Kidney tubule cell (primary cell): ENCODE measurements around the gene CCDC181.
A peak's percentile ranks its signal among the peaks of the same experiment; 100 is the strongest.
"Not testable (repeated sequence)": the region's sequence is repeated elsewhere in the genome, so short reads cannot be mapped to it uniquely, and the experiment has no call there.

Experiments
- DNase-seq: peaks from one replicate; pipeline ENCODE4 v3.0.0-alpha.2; 2018; ENCODE audit warnings: low spot score

Gene CCDC181

DNA sequence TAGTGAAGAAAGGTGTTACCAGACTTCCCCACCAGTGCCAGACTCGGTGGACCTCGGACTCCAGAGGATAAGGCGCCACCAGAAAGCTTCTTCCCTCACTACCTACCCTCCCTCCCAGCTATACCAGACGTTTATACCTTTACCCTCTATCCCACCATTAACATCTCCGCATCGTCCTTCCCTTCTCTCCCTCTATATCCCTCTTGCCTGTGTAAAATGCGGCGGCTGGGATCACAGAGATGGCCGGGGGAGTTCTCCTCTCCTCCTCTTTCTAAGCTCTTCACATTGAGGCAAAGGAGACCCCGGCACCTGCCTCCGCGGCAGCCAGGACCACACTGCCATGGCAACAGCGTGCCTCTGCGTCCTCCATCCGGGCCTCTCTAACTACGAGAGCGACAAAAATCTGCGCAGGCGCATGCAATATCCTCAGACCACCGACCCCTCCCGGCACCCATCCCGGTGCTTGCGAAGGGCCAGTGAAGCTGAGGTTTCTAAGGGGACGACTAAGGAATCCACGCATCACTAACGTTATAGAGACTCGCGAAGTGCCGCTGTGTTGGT, at the start of gene CCDC181:
Gene CCDC181, minus strand, starts transcription at position 394 of the 561 bp plus-strand sequence. CDS start 2,547 bp downstream, outside the sequence.
- DNase-seq, result peak; percentile 76

DNA sequence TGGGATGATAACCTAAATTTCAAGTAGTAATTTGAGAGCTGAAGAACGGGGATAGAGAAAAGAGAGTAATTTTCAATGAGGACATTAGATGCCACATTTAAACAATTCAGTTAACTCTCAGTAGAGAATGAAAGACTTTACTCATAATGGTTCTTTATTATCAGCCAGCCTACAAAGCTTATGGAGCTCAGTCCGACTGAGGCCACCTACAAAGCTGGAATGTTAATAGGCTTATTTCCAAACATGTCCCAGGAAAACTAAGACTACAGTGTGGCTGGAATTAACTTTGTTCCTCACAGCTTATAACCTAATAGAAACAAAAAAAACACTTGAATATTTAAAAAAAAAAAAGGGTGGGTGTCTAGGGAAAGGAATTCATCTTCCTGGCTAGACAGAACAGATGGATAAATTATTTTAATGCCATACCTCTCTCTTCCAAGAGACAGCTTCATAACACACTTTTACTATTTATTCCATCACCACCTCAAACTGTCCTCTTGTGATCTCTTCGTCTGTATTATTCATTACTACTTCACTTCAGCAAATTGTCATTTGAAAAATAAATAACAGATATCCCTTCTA, 48.6 kb upstream of the CCDC181 start:
- DNase-seq, result no peak

DNA sequence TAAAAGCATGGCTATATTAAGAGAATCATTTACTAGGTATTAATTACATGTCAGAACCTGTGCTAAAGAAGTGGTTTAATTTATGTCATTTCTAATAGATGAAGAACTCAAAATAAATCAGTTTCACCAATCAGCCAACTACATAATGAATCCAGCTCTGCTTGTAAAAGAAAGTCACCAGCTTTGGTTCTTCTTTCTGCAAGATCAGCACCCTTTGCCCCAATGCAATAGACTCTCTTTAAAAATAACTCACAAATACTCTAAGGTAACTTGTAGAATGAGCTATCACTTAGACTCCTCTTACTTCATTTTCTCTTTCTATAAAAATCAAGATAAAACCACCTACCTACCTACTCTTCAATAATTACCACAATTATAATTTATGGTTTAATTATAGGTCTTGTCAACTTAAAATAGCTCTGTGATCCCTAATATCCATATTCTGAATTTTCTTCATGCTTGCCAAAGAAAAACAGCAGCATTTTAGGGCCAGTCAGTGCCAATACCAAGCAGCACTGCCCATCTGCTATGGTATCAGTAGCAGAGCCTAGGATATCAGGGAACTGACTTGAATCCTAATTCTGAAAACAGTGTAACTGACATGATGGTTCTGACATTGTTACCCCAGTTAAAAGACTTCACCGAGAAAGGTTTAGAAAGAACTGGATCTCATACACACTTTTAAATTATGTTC, 47.2 kb upstream of the CCDC181 start:
- no peak for DNase-seq

DNA sequence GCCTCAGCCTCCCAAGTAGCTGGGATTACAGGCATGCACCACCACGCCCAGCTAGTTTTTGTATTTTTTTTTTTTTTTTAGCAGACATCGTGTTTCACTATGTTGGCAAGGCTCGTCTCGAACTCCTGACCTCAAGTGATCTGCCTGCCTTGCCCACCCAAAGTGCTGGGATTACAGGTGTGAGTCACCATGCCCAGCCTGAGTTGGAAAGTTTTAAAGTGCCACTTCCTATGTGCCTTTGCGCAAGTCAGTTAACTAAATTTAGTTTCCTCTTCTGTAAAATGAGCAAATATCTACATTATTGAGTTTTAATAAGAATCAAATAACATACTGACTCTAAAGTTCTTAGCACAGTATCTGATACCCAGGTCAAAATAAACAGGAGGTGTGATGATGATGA, 46.1 kb upstream of the CCDC181 start:
- DNase-seq, result no peak

DNA sequence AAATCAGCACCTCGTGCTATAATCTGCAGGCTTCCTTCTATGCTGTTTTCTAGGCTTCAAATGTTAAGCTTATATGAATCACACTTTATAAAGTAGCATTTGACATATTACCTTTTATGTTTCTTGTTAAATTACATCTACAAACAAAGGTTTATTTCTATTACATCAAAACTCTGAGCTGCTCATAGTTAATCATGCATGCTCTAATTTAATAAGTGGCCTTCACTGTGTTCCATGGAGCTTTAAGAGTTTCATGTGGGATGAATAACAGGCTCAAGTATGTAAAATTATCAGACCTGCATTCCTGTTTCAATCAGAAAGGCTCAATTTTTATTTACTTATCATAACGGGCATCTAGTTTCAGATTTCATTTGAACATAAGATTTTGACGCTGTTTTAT, 45.5 kb upstream of the CCDC181 start:
- no peak for DNase-seq

DNA sequence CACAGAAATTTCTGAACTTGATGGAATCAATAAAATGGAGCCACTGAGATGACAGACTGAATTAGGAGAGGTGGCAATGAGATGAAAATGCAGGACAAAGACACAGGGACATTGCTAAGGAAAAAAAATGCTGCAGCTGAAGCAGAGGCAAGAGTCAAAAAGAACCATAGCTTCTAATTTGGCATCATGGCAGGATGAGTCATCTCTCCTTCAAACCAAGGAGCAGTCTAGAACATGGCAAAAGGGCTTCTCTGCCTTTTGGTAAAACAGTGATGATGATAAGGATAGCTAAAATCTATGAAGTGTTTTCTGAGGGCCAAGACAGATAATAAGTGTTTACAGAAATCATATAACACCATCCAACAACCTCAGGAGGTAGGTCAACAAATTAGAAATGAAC, 41.7 kb upstream of the CCDC181 start:
- no peak for DNase-seq

DNA sequence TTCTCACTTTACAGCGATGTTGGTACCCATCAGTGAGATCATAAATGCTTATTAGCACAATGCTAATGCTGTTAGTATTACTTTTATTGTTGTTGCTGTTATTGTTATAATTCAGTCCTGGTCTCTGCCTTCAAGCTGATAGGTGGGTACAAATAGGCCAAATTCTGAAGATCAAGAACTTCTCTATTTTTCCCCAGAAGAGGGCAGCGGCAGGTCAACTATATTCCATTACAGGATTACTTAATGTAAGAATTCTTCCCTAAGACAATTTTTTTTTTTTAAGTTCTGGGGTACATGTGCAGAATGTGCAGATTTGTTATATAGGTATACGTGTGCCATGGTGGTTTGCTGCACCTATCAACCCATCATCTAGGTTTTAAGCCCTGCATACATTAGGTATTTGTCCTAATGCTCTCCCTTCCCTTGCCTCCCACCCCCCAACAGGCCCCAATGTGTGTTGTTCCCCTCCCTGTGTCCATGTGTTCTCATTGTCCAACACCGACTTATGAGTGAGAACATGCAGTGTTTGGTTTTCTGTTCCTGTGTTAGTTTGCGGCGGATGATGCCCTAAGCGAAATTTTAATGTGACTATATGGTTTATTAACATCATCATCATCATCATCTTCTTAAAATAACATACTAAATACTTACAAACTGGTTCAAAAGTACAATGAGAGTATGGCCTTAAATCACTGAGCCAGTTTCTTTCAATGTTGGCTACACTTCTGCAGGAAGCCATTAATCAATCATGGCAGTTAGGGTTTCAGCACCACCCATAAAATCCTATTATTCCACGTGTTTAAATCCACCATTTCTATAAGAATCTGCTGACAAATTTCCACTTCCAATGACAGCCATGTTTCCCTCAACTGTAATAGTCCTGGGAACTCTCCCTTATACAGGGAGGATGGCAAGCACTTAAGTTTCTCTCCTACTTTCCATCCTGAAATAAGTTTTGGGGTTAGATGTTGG, 39.3 kb upstream of the CCDC181 start:
- DNase-seq, result peak; percentile 45

DNA sequence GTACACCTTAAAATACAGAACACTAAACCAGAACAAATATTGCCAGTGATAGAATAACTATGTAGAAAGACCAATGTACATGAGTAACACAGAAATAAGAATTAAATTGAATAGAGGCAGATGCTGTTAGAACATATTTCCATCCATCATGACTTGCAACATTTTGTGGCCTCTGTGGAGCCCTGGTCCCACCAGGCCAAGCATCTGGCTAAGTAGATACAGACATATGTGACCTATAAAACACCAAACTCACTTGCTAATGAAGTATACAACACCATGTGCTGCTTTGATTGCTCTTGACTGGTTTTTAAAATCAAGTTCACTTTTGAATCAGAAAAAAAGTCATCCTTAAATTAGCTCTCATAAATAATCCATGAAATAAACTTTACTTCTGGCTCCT, 38.0 kb upstream of the CCDC181 start:
- no peak for DNase-seq

DNA sequence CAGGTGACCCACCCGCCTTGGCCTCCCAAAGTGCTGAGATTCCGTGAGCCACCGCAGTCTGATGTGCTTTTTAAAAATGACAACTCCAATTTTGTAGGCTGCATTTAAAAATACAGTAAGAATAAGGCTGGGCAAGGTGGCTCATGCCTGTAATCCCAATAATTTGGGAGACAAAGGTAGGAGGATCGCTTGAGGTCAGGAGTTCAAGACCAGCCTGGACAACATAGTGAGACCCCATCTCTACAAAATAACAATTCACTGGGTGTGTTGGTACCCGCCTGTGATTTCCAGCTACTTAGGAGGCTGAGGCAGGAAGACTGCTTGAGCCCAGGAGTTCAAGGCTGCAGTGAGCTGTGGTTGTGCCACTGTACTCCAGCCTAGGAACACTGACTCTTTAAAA, 35.1 kb upstream of the CCDC181 start:
- DNase-seq, result no peak

DNA sequence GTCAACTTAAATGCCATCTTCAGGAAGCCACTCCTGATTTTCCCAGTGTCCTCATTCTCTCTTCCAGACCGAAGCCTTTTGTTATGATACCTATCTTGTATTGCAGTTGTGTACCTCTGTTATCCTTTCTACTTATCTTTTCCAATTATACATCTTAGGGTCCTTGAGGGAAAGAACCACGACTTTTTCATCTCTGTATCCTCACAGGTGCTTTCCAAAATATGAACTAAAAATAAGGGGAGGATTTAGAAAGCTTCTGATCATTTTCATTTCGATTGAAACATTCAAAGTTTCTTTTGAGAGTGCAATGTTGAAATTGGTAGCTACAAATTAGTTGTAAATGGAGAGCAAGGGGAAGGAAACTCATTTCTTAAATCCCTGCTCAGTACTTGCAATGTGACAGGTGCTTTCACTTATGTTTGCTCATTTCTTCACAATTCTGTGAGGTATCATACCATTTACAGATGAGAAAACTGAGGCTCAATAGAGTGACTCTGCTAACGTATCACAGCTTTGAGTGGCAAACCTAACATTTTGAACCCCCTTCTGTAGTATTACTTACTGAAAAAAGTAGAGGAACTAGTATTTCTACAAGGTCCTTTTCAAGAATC, 34.2 kb upstream of the CCDC181 start:
- DNase-seq, result no peak

DNA sequence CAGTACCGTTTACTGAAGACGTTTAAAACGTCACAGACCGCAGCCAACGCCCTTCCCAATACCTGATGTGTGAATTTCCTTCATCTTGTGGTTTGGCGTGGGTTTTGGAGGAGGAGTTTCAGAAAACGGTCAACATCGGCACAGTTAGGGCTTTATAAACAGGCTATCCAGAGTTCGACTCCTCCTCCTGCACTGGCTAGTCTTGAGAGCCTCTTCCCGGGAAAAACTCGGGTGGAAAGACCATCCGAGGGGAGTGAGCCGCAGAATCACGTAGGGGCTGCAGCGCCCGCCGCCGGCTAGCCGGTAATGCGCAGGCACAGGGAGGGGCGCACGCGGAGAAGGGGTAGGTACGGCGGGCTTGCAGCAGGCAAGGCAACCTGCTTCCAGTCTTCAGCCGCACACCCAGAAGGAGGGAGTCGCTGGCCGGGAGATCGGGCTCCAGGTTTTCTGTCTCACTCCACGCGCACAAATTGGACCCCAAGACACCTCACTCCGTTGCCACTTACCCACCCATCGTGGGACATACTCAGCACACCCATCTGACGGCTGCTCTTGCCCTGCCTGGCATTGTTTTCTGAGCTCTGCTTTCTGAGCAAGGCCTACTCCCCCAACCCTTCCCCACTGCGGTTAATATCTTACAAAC, 33.0 kb upstream of the CCDC181 start:
- DNase-seq, result peak; percentile 54

DNA sequence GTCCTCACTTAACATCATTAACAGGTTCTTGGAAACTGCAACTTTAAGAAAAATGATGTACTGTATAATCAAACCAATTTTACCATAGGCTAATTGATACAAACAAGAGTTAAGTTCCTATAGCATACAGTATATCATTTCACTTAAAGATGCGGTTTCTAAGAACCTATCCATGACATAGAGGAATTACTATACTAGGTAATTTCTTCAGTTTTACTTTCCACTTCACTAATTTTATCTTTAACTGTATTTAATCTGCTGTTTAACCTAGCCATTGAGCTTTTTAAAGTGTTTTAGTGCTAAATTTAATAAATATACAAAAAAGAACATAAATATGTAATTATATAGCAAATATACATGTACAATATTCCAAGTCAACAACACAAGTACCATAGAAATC, 30.2 kb upstream of the CCDC181 start:
- DNase-seq, result no peak

DNA sequence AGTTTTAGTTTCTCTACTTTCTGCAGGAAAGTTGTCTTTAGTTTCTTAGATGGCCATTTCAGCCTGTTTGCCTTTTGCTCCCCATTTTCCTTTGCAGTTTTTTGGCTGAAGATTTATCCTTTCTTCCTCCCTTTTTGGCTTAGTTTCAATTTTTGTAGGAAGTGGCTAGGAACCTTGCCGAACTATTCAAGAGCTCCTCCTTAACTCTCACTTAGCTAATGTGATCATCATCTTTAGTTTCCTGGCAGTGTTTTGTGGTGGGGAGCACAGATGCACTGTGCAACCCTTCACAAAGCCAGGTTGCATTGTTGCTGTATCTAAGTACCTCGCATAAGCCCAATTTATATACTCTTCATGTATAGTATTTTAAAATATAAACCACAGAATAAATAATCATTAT, 28.8 kb upstream of the CCDC181 start:
- DNase-seq, result no peak

DNA sequence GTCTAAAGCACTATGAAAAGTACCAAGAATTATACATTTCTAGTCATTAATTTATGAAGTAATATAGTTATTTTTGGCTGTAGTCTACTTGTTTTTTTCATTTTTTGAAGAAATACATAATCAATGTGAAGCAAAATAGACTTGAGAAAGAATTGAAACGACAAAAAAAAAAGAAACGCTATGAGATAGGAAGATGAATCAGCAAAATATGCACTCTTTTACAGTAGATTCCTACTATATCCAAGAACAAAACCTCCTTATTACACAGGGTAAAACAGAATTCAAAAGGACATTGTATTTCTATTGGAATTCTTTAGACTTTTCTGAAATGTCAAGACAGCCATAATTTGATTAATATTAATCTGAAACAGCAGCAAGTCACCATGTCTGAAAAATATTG, 25.6 kb upstream of the CCDC181 start:
- DNase-seq, result no peak

DNA sequence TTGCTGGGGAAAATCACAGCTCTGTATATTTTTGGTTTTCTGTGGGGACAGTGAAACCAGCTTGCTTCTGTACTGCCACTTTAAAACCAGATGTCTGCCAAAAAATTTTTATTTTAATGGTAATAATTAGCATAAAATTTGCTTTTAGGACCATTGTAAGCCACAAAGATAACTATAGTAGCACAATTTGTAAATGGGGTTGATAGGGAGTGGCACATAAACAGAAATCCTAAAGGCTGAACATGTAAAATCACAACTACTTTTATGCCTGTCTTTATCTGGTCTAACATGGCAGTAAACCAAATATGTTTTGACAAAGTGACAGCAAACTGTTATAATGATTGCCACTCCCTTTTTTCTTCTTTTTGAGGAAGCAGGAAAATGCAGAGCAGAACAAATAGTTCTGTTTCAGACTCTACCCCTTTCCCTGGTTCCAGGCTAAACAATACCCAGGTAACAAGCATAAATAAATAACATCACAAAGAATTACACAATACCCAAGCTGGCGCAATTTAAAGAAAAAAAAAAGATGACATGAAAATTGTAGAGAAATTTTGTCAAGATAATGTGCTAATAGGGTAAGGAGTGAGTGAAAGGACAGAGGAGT, 24.0 kb upstream of the CCDC181 start:
- DNase-seq, result no peak

DNA sequence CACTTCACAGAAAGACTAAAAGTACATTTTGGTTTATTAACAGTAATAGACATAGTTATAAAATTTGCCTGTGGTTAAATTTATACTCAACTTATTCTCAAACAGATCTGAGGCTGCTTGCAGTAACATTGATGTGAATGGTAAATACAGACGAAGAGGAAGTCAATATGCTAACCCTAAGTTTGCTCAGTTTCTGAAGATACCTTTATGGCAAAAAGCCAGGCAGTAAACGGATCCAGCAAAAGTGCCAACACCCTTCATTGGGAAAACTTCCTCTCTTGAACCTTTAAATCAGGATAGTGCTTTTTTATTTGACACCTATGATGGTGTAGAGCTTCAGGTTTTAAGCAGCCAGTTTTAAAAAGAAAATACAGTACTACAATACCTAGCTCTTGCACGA, 16.6 kb upstream of the CCDC181 start:
- no peak for DNase-seq

DNA sequence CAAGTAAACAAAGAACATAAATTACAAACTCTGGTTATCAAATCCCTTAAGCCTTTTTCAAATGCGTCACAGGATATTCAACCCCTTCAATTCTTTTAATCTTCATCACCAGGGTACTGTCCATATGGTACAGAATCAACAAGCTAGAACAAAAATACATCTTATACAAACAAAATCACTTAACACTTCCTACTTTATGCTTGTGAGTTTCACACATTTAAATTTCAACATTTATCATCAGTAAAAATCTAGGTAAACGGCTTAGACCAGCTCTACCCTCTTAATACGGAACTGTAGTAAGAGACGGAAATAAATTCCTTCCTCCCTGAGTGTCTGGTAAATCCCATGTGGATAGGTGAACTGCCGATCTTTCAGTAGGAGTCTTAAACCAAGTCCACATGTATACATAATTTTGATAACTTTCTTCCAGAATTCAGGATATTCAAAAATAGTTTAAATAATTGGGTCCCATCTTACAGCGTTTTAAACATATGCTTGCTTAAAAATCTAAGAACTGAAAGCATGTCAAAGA, 1.0 kb downstream of the CCDC181 start:
- peak; percentile 31 for DNase-seq

DNA sequence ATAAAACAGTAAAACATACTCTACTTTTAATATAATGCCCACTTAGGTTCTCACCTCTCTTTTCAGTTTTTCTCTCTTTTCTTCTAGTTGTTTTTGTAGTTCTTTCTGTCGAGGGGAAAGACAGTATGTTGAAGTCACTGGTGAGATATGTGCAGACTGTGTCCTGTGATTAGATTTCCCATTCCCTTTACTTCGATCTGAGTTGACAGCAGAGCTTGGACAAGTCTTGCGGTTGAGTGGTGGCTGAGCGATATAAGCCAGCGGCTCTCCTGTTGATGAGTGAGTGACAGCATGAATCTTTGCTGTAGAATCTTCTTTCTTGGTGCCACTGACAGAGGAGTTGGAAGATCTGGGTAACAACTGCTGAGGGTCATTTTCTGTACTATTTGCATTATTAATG, 6.0 kb downstream of the CCDC181 start:
- no peak for DNase-seq

DNA sequence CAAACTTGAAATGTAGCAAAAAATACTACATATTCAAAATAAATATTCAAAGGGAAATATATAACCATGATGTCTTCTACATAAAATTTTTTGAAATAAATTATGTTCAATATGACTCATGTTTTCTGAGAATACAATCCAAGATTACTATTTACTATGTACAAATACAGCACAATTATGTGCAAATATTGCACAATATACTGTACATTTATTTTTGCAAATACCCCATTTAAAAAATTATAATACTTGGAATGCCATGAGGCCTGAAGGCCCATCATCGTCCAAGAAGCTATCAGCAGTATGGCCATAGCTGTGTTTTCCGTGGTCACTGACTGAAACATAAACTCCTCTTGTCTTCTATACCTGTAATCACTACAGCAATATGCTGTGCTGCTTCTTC, 12.3 kb downstream of the CCDC181 start:
- DNase-seq, result no peak

DNA sequence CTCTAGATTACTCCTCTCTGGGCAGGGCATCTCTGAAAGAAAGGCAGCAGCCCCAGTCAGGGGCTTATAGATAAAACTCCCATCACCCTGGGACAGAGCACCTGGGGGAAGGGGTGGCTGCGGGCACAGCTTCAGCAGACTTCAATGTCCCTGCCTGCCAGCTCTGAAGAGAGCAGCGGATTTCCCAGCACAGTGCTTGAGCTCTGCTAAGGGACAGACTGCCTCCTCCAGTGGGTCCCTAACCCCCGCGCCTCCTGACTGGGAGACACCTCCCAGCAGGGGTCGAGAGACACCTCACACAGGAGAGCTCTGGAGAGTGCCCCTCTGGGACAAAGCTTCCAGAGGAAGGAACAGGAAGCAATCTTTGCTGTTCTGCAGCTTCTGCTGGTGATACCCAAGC, 18.9 kb downstream of the CCDC181 start:
- DNase-seq, result not testable (repeated sequence)

DNA sequence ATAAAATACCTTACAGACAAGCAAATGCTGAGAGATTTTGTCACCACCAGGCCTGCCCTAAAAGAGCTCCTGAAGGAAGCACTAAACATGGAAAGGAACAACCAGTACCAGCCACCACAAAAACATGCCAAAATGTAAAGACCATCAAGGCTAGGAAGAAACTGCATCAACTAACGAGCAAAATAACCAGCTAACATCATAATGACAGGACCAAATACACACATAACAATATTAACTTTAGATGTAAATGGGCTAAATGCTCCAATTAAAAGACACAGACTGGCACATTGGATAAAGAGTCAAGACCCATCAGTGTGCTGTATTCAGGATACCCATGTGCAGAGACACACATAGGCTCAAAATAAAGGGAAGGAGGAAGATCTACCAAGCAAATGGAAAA, 24.7 kb downstream of the CCDC181 start:
- DNase-seq, result not testable (repeated sequence)
